Mesendoderm (in vitro differentiated cells): ENCODE results near the gene SDK2.

Experiments
- DNase-seq: peaks from one replicate; pipeline ENCODE4 v3.0.0; 2013
- H2AK5ac ChIP-seq: 2 replicates; pipeline ENCODE4 v1.6.1; 2013; ENCODE audit warnings: low read length, inconsistent platforms
- H2BK120ac ChIP-seq: 2 replicates; pipeline ENCODE4 v1.6.1; 2013; ENCODE audit warnings: low read depth, mild to moderate bottlenecking, low read length, moderate library complexity, mixed read lengths
- H2BK15ac ChIP-seq: replicated peaks from 2 replicates; pipeline ENCODE4 v1.6.1; 2013; ENCODE audit warnings: low read depth, mild to moderate bottlenecking, moderate library complexity
- H2BK5ac ChIP-seq: 2 replicates; pipeline ENCODE4 v1.6.1; 2013; ENCODE audit warnings: low read length, inconsistent platforms
- H3K18ac ChIP-seq: 2 replicates; pipeline ENCODE4 v1.6.1; 2013; ENCODE audit warnings: mild to moderate bottlenecking, low read length, mixed read lengths
- H3K23ac ChIP-seq: one replicate; pipeline ENCODE4 v1.6.1; 2013; ENCODE audit warnings: low read length
- H3K27ac ChIP-seq: 2 replicates; pipeline ENCODE4 v1.5.1; 2013; ENCODE audit warnings: low read depth, mild to moderate bottlenecking, inconsistent platforms, low read length, moderate library complexity
- H3K27me3 ChIP-seq: 2 replicates; pipeline ENCODE4 v1.6.1; 2013; ENCODE audit warnings: low read length, control low read depth, mild to moderate bottlenecking, inconsistent platforms; ENCODE audit not compliant: insufficient read depth, poor library complexity
- H3K36me3 ChIP-seq: 2 replicates; pipeline ENCODE4 v1.6.1; 2013; ENCODE audit warnings: low read length, inconsistent platforms; ENCODE audit not compliant: control insufficient read depth, insufficient read depth
- H3K4ac ChIP-seq: one replicate; pipeline ENCODE4 v1.6.1; 2013; ENCODE audit warnings: low read depth, mild to moderate bottlenecking, low read length, moderate library complexity
- H3K4me1 ChIP-seq: 2 replicates; pipeline ENCODE4 v1.6.1; 2013; ENCODE audit warnings: low read depth, low read length, inconsistent platforms; ENCODE audit not compliant: control insufficient read depth
- H3K4me2 ChIP-seq: 2 replicates; pipeline ENCODE4 v1.6.1; 2013; ENCODE audit warnings: low read length
- H3K4me3 ChIP-seq: 2 replicates; pipeline ENCODE4 v1.5.1; 2013; ENCODE audit warnings: mild to moderate bottlenecking, low read length
- H3K56ac ChIP-seq: one replicate; pipeline ENCODE4 v1.6.1; 2013; ENCODE audit warnings: low read length
- H3K79me1 ChIP-seq: 2 replicates; pipeline ENCODE4 v1.6.1; 2013; ENCODE audit warnings: low read length, inconsistent platforms
- H3K79me2 ChIP-seq: 2 replicates; pipeline ENCODE4 v1.6.1; 2013; ENCODE audit warnings: mild to moderate bottlenecking, low read length; ENCODE audit not compliant: control insufficient read depth, insufficient read depth
- H3K9ac ChIP-seq: 2 replicates; pipeline ENCODE4 v1.6.1; 2013; ENCODE audit warnings: low read length, inconsistent platforms
- H4K5ac ChIP-seq: one replicate; pipeline ENCODE4 v1.6.1; 2013; ENCODE audit warnings: low read length
- H4K8ac ChIP-seq: one replicate; pipeline ENCODE4 v1.6.1; 2013; ENCODE audit warnings: low read depth, mild to moderate bottlenecking, control low read depth, low read length, moderate library complexity
- WGBS: extraction: QIAGEN DNeasy Blood & Tissue Kit; methylation state at CpG from one replicate; pipeline ENCODE4 v1.1.7; 2013; ENCODE audit warnings: low lambda C conversion rate, missing lambda C conversion rate; ENCODE audit not compliant: insufficient coverage; ENCODE audit errors: extremely low coverage; 5-methylcytosine and 5-hydroxymethylcytosine counted together

Gene SDK2

DNA sequence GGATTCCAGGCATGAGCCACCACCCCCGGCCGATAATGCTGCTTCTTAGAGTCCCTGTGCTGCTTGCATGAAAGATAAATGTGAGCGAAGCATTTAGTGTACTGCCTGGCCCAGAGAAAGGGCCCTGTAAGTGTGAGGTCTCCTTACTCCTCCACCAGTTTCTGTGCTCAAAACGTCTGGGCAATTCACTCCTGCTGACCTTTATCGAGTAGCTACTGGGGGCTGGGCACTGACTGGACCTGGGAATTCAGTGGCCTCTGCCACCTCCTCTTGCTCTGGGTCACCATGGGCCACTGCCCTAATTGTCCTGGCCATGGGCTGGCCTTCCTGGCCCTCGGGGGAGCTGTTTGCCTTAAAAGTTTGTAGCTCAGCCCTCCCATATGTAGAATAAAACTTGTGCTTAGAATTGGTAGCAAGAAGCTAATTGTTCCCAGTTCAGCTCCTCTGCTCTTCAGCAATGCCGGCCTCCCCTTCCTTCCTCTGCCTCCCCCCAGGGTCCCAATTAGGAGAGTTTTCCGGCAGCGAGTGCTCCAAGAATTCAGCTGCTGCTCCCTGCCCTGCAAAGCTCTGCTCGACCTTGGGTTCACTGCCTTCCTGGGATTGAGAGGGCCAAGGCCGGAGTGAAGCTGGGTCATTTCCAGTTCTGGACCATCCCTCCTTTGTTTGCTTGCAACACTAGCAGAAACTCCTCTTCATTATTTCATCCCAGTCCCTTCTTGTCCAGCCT lies 233.5 kb downstream of the SDK2 start:
- Histone ChIP-seq H3K36me3 (no peaks in the 10 kb centered on the region), H2BK5ac (no peak overlapping the region), H3K4me3 (no peak overlapping the region), H3K9ac (no peak overlapping the region), H2AK5ac (no peak overlapping the region), H2BK120ac (no peak overlapping the region), H3K56ac (no peak overlapping the region), H3K27ac (peak overlapping the region; percentile 7), H3K4ac (no peak overlapping the region), H3K23ac (no peak overlapping the region), H4K5ac (no peak overlapping the region), H3K4me1 (no peaks in the 10 kb centered on the region), H2BK15ac (no peak overlapping the region), H3K4me2 (no peak overlapping the region), H4K8ac (no peak overlapping the region), H3K79me1 (no peaks in the 10 kb centered on the region), H3K18ac (no peak overlapping the region), H3K27me3 (no peaks in the 10 kb centered on the region), H3K79me2 (no peaks in the 10 kb centered on the region)
- DNase-seq, result no peak
- no CpG with 5 or more reads among the region's 11 CpGs for WGBS

DNA sequence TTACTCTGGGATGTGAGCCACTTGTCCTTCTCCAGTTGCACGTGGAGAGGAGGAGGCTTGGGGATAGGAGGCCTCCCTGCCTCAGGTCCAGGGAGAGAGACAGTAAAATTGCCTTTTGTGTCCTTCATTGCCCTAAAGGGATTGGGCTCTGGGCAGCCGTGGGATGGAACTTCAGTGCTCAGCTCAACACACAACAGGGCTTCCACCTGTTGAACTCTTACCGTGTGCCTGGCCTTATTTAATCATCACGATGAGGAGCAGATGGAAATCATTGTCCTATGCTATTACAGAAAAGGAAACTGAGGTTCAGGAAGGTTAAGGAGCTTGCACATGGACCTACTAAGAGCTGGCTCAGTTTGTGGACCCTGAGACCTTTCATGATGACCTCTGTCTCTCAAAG lies 240.0 kb downstream of the SDK2 start:
- Histone ChIP-seq H2BK5ac (no peak overlapping the region), H3K27ac (no peak overlapping the region), H3K4me2 (no peak overlapping the region), H3K27me3 (no peaks in the 10 kb centered on the region), H3K4me3 (no peak overlapping the region), H3K18ac (no peak overlapping the region), H2AK5ac (no peak overlapping the region), H4K5ac (no peak overlapping the region), H3K4ac (no peak overlapping the region), H4K8ac (no peak overlapping the region), H2BK15ac (no peak overlapping the region), H3K56ac (no peak overlapping the region), H3K4me1 (no peaks in the 10 kb centered on the region), H2BK120ac (no peak overlapping the region), H3K36me3 (no peaks in the 10 kb centered on the region), H3K79me2 (no peaks in the 10 kb centered on the region), H3K9ac (no peak overlapping the region), H3K23ac (no peak overlapping the region), H3K79me1 (no peaks in the 10 kb centered on the region)
- no peak for DNase-seq
- no CpG with 5 or more reads among the region's 4 CpGs for WGBS

DNA sequence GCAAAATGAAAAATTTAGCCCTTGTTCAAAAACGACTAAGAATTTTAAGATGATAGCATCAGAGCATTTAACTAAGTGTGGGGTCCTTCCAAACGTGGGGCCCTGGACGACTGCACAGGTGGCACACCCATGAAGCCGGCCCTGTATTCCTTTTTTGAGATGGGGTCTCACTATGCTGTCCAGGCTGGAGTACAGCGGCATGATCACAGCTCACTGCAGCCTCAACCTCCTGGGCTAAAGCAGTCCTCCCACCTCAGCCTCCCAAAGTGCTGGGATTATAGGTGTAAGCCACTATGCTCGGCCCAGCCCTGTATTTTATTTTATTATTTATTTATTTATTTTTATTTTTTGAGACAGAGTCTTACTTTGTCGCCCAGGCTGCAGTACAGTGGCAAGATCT lies 241.8 kb downstream of the SDK2 start:
- H4K5ac ChIP-seq, result no peak overlapping the region
- H2BK5ac ChIP-seq, result no peak overlapping the region
- no peak overlapping the region for H2BK15ac ChIP-seq
- no peak overlapping the region for H3K56ac ChIP-seq
- H2AK5ac ChIP-seq, result no peak overlapping the region
- no peaks in the 10 kb centered on the region for H3K79me1 ChIP-seq
- H3K27ac ChIP-seq, result no peak overlapping the region
- no peak overlapping the region for H3K9ac ChIP-seq
- no peaks in the 10 kb centered on the region for H3K79me2 ChIP-seq
- no peak for DNase-seq
- no peak overlapping the region for H3K4me3 ChIP-seq
- H3K27me3 ChIP-seq, result no peaks in the 10 kb centered on the region
- H3K23ac ChIP-seq, result no peak overlapping the region
- no peaks in the 10 kb centered on the region for H3K36me3 ChIP-seq
- no peak overlapping the region for H4K8ac ChIP-seq
- H2BK120ac ChIP-seq, result no peak overlapping the region
- H3K4me2 ChIP-seq, result no peak overlapping the region
- H3K18ac ChIP-seq, result no peak overlapping the region
- no CpG with 5 or more reads among the region's 7 CpGs for WGBS
- no peaks in the 10 kb centered on the region for H3K4me1 ChIP-seq
- no peak overlapping the region for H3K4ac ChIP-seq

DNA sequence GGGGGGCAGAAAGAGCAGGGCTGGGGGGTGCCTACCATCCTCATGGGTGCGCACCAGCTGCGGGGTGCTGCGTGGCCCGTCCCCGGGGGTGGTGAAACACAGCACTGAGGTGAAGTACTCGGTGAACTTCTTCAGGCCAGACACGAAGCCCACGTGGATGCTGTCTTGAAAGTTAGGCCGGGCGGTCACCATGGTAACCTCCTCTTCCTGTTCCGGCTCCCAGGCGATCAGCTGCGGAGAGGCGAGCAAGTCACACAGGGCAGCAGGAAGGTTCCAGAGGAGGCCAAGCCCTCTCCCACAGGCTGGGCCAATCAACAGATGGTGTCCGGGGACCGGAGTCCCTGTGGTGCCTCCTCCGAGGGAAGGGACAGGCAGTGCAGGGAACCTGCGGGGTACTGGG lies 242.3 kb downstream of the SDK2 start:
- Histone ChIP-seq H4K5ac (no peak overlapping the region), H3K4ac (no peak overlapping the region), H3K9ac (no peak overlapping the region), H3K4me1 (no peaks in the 10 kb centered on the region), H3K56ac (no peak overlapping the region), H3K27ac (no peak overlapping the region), H3K23ac (no peak overlapping the region), H2AK5ac (no peak overlapping the region), H3K79me1 (no peaks in the 10 kb centered on the region), H3K18ac (no peak overlapping the region), H2BK120ac (no peak overlapping the region), H2BK15ac (no peak overlapping the region), H3K4me3 (no peak overlapping the region), H3K36me3 (no peaks in the 10 kb centered on the region), H2BK5ac (no peak overlapping the region), H3K79me2 (no peaks in the 10 kb centered on the region), H3K4me2 (no peak overlapping the region), H4K8ac (no peak overlapping the region), H3K27me3 (no peaks in the 10 kb centered on the region)
- DNase-seq, result peak; percentile 84
- no CpG with 5 or more reads among the region's 18 CpGs for WGBS

DNA sequence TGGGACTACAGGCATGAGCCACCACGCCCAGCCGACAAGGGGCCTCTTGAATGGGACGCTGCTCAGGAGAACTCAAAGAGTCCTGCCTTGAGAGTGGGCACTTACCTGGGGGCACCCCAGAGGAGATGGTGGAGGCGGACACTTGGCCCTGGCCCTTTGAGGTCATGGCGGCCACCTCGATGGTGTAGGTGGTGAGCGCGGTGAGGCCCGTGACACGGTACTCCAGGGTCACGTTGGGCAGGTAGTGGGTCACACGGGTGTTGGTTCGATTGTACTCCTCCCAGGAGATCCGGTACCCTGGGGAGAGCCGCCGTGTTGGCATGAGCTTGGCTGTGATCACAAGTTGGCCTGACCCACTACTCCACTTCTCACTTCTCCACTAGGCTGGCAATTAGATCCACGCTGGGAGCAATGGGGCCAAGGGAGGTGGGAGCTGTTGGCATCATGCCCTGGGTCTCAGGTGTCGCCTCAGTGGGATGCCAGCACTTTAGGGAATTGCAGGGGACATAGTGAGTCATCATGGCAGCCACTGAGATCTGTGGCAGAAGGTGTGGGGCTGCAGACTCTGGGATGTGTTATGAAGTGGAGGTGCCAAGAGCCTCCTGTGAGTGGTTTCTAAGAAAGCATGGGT lies 243.2 kb downstream of the SDK2 start:
- Histone ChIP-seq H4K5ac (no peak overlapping the region), H2BK120ac (no peak overlapping the region), H3K79me2 (no peaks in the 10 kb centered on the region), H3K27me3 (no peaks in the 10 kb centered on the region), H3K56ac (no peak overlapping the region), H3K36me3 (peaks cover 1% of the 10 kb centered on the region), H3K79me1 (no peaks in the 10 kb centered on the region), H3K9ac (no peak overlapping the region), H3K4me2 (no peak overlapping the region), H2AK5ac (no peak overlapping the region), H3K23ac (no peak overlapping the region), H4K8ac (no peak overlapping the region), H2BK5ac (no peak overlapping the region), H3K4me1 (no peaks in the 10 kb centered on the region), H2BK15ac (no peak overlapping the region), H3K18ac (no peak overlapping the region), H3K4ac (no peak overlapping the region), H3K4me3 (no peak overlapping the region), H3K27ac (no peak overlapping the region)
- no peak for DNase-seq
- WGBS, result no CpG with 5 or more reads among the region's 18 CpGs

DNA sequence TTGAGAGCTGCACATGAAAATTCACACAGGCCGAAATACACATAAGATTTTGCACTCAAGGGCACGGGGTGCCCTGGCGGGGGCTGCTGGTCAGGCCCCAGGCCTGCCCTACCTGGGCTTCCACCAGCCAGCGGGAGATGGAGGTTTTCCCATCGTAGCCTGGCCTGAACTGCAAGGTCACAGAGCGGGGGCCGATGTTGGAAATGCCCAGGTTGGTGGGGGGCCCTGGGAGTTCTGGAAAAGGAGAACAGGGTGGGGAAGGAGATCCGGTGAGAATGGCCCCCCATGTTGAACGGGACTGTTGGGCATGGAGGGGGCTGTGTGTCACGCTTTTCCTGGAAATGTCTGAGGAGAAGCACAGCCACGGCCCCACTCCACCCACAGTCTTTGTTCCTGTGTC lies 245.2 kb downstream of the SDK2 start:
- H3K27me3 ChIP-seq, result no peaks in the 10 kb centered on the region
- no peak overlapping the region for H3K4ac ChIP-seq
- no peak overlapping the region for H3K4me3 ChIP-seq
- no peaks in the 10 kb centered on the region for H3K79me2 ChIP-seq
- no peak overlapping the region for H2BK120ac ChIP-seq
- no peak overlapping the region for H4K5ac ChIP-seq
- no peak overlapping the region for H3K18ac ChIP-seq
- peaks cover 1% of the 10 kb centered on the region for H3K36me3 ChIP-seq
- no peaks in the 10 kb centered on the region for H3K79me1 ChIP-seq
- no peak overlapping the region for H3K23ac ChIP-seq
- H2BK5ac ChIP-seq, result no peak overlapping the region
- WGBS, result no CpG with 5 or more reads among the region's 11 CpGs
- H3K56ac ChIP-seq, result no peak overlapping the region
- DNase-seq, result no peak
- H4K8ac ChIP-seq, result no peak overlapping the region
- H2BK15ac ChIP-seq, result no peak overlapping the region
- H3K4me2 ChIP-seq, result no peak overlapping the region
- H3K27ac ChIP-seq, result no peak overlapping the region
- H3K9ac ChIP-seq, result no peak overlapping the region
- no peaks in the 10 kb centered on the region for H3K4me1 ChIP-seq
- no peak overlapping the region for H2AK5ac ChIP-seq
